Cardiac muscle cell (in vitro differentiated cells and primary cell): Measurements from ENCODE around the gene KCNN4. TPM values are rescaled to one million over a fixed set of nuclear protein-coding genes. Genes with fewer than 3 reads are reported as not detected.
A peak's percentile ranks its signal among the peaks of the same experiment; 100 is the strongest.

ENCODE experiments used
- DNase-seq, 2 donors: peaks; one replicate each; pipeline versions ENCODE4 v3.0.0 to v3.0.0-alpha.2; 2010 to 2017; ENCODE audit warnings: low read depth in 1 of 2, low spot score in 1 of 2
- H3K27ac ChIP-seq: fragments of 200-600 bp; sonication (generic); 2 replicates; pipeline ENCODE4 v1.5.1; 2016
- H3K27me3 ChIP-seq: fragments of 200-600 bp; sonication (generic); 2 replicates; pipeline ENCODE4 v1.6.0; 2016; ENCODE audit warnings: control low read depth
- H3K36me3 ChIP-seq: fragments of 200-600 bp; sonication (generic); 2 replicates; pipeline ENCODE4 v1.5.1; 2016; ENCODE audit warnings: control low read depth
- H3K4me1 ChIP-seq: fragments of 200-600 bp; sonication (generic); 2 replicates; pipeline ENCODE4 v1.8.1; 2017; ENCODE audit warnings: low read depth, mild to moderate bottlenecking, mixed run types
- H3K4me3 ChIP-seq: fragments of 200-600 bp; sonication (generic); 2 replicates; pipeline ENCODE4 v1.5.1; 2016; ENCODE audit warnings: mild to moderate bottlenecking
- H3K9me3 ChIP-seq: fragments of 200-600 bp; sonication (generic); 2 replicates; pipeline ENCODE4 v1.5.1; 2017; ENCODE audit warnings: low read depth, mild to moderate bottlenecking, control low read depth
- polyA plus RNA-seq: library from polyadenylated mRNA; unstranded; fragments of >200 nt; fragmentation: Nextera tagmentation; extraction: Ambion mirVana; gene quantifications from 2 replicates; pipeline ENCODE4 v1.2.1, GENCODE V29; 2016
- total RNA-seq: library from RNA; depleted of rRNA; stranded (reverse); fragments of >200 nt; gene quantifications from 2 replicates; pipeline ENCODE4 v1.2.3, GENCODE V29; 2016
- TF ChIP-seq, protein P1 (sequence below): IDR thresholded peaks from 2 replicates; pipeline ENCODE4 v1.5.1; 2012; ENCODE audit warnings: low read depth, mild to moderate bottlenecking, low read length

Gene KCNN4
- total and polyA plus RNA-seq, 2 experiments from 2014 or later: 1.5 TPM; not detected in 1

DNA sequence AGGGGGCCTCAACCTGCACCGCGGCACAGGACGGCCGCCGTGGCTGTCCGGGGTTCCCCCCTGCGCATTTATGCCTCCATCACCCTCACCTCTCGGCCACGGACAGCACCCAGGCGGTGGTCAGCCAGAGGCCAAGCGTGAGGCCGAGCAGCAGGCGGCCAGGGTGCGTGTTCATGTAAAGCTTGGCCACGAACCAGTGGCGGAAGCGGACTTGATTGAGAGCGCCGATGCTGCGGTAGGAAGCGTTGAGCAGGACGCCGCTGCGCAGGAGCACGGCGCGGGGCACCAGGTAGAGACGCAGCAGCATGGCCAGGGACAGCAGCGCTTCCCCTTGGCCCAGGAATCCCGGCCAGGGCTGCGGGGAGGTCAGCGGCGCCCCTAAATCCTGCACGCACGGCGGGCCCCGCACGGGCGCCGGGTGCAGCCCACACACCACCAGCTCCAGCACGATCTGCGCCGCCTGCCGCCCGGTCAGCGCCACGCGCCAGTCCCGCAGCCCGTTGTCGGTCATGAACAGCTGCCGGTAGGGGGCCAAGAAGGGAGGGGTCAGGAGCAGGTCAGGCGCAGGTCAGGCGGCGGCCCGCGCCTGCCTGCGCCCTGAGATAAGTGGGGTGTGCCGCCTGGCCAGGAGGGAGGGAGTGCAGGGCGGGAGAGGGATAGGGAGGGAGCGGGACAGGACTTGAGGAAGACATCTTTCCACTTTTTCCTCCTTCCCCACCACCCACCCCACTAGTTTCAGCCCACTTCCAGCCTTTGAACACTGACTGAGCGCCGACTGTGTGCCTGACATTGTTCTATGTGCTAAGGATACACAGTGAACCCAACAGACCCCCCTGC lies 6.5 kb downstream of the KCNN4 start:
- Histone ChIP-seq H3K9me3 (no peaks in the 10 kb centered on the region), H3K36me3 (no peaks in the 10 kb centered on the region), H3K27ac (no peak overlapping the region), H3K4me1 (peaks cover 4% of the 10 kb centered on the region), H3K27me3 (peaks cover 84% of the 10 kb centered on the region), H3K4me3 (peak overlapping the region; percentile 6)
- DNase-seq: peak; percentile 69 to 86
- TF ChIP-seq, protein P1, sequence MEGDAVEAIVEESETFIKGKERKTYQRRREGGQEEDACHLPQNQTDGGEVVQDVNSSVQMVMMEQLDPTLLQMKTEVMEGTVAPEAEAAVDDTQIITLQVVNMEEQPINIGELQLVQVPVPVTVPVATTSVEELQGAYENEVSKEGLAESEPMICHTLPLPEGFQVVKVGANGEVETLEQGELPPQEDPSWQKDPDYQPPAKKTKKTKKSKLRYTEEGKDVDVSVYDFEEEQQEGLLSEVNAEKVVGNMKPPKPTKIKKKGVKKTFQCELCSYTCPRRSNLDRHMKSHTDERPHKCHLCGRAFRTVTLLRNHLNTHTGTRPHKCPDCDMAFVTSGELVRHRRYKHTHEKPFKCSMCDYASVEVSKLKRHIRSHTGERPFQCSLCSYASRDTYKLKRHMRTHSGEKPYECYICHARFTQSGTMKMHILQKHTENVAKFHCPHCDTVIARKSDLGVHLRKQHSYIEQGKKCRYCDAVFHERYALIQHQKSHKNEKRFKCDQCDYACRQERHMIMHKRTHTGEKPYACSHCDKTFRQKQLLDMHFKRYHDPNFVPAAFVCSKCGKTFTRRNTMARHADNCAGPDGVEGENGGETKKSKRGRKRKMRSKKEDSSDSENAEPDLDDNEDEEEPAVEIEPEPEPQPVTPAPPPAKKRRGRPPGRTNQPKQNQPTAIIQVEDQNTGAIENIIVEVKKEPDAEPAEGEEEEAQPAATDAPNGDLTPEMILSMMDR: peak; percentile 74

GRCh38 chr19:43773725-43774102 lies 7.1 kb downstream of the KCNN4 start:
- Histone ChIP-seq H3K4me1 (peaks cover 4% of the 10 kb centered on the region), H3K9me3 (no peaks in the 10 kb centered on the region), H3K27me3 (peaks cover 88% of the 10 kb centered on the region), H3K4me3 (no peak overlapping the region), H3K36me3 (no peaks in the 10 kb centered on the region), H3K27ac (no peak overlapping the region)
- no peak for DNase-seq
- TF ChIP-seq, protein P1: no peak

GRCh38 chr19:43769256-43769655 lies 11.5 kb downstream of the KCNN4 start:
- Histone ChIP-seq H3K9me3 (no peaks in the 10 kb centered on the region), H3K27ac (no peak overlapping the region), H3K4me3 (no peak overlapping the region), H3K36me3 (no peaks in the 10 kb centered on the region), H3K4me1 (no peaks in the 10 kb centered on the region), H3K27me3 (peaks cover 55% of the 10 kb centered on the region)
- TF ChIP-seq, protein P1: no peak
- no peak for DNase-seq

- Histone ChIP-seq H3K36me3 (no peaks in the 10 kb centered on the region), H3K27ac (no peak overlapping the region), H3K4me1 (no peaks in the 10 kb centered on the region), H3K9me3 (no peaks in the 10 kb centered on the region), H3K4me3 (no peak overlapping the region), H3K27me3 (peaks cover 47% of the 10 kb centered on the region)
- peak in 1 of 2 donors; percentile 36 for DNase-seq
- TF ChIP-seq, protein P1: no peak
Observed at GRCh38 chr19:43768273-43769050, 12.3 kb downstream of the KCNN4 start.

- H3K4me3 ChIP-seq: no peak overlapping the region
- H3K27ac ChIP-seq: no peak overlapping the region
- TF ChIP-seq, protein P1: no peak
- DNase-seq: no peak
- no peaks in the 10 kb centered on the region for H3K36me3 ChIP-seq
- no peaks in the 10 kb centered on the region for H3K9me3 ChIP-seq
- no peaks in the 10 kb centered on the region for H3K4me1 ChIP-seq
- H3K27me3 ChIP-seq: peaks cover 41% of the 10 kb centered on the region
Observed at GRCh38 chr19:43767818-43768217, 13.0 kb downstream of the KCNN4 start.
